NB4 (cell line): ENCODE results near the gene TMEM145.

ENCODE experiments used
- POLR2A ChIP-seq: IDR thresholded peaks from 2 replicates; pipeline ENCODE4 v1.6.1; 2011; ENCODE audit warnings: mild to moderate bottlenecking; ENCODE audit not compliant: insufficient read length; ENCODE audit errors: extremely low read depth
- TF ChIP-seq, protein P1 (sequence below): IDR thresholded peaks from one replicate; pipeline ENCODE4 v1.5.1; 2012; ENCODE audit warnings: low read depth, low read length

DNA sequence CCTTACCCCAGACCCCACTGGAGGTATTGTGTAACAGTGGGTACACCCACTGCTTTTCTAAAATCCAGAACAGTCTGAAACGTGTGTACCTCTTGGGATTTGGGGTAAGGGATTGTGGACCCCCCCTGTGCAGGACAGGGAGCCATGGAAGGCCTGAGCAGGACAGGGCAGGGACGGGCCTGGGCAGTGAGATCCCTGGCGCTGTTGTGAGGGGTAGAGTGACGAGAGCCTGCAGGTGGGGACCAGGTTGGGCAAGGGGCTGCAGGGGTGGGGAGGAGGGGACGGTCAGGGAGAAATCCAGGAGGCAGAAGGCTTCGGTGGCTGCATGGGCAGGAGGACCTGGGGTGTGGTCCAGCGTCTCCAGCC lies 48.4 kb downstream of the TMEM145 start:
- TF ChIP-seq, protein P1, sequence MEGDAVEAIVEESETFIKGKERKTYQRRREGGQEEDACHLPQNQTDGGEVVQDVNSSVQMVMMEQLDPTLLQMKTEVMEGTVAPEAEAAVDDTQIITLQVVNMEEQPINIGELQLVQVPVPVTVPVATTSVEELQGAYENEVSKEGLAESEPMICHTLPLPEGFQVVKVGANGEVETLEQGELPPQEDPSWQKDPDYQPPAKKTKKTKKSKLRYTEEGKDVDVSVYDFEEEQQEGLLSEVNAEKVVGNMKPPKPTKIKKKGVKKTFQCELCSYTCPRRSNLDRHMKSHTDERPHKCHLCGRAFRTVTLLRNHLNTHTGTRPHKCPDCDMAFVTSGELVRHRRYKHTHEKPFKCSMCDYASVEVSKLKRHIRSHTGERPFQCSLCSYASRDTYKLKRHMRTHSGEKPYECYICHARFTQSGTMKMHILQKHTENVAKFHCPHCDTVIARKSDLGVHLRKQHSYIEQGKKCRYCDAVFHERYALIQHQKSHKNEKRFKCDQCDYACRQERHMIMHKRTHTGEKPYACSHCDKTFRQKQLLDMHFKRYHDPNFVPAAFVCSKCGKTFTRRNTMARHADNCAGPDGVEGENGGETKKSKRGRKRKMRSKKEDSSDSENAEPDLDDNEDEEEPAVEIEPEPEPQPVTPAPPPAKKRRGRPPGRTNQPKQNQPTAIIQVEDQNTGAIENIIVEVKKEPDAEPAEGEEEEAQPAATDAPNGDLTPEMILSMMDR, result no peak
- no peak for TF ChIP-seq POLR2A
